ENCODE results near the gene PIK3CG. TPM values are rescaled to one million over a fixed set of nuclear protein-coding genes. Genes with fewer than 3 reads are reported as not detected.

PIK3CG gene
- 10 to 100 TPM; 26.8 to 27.0 TPM for total RNA-seq

DNA sequence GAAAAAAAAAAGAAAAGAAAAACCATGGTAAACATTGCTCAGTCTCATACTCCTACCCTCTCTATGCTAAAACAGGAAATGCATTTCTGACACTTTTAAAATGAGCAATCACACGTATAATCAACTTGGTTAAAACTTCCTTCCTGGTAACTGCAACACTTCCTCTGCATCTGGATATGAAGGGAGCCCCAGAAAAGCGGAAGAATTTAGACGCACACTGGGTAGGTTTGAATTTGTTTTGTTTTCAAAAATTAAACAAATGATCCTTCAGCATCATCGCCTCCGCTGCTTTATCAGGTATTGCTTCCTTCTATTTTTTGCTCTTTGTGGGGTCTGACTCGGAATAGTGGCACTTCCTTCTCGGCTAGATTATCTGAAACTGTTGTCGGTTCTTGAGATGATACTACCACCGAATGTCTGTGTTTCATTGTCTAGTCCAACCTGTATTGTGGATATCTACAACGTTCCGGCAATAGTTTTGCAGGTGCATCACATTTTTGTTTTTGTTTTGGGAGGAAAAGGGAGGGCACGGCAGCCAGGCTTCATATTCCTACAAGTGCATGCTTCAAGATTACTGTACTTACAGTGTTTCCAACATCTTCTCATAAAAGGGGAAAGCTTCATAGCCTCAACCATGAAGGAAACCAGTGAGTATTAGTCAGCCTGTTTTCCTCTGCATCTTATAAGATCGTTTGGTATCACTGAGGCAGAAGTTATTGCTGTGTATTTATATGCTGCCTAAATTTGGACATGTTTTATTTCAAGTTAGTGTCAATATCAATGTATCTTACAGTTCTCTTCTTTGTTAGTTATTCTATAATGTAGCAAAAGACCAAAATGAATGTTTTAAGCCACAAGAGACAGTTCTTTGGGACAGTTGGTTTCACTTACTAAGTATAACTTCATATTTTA lies at the start of gene PIK3CG:
Gene PIK3CG (plus strand): TSS at position 153 of the 912 bp plus-strand sequence. CDS start 2,280 bp downstream, outside the sequence.
- peaks cover 40% of the 10 kb centered on the region for H3K36me3 Mint-ChIP-seq (ENCODE audit: low read depth)
- peaks cover 4% of the 10 kb centered on the region for H3K9me3 Mint-ChIP-seq
- DNase-seq, result peak; percentile 27
- H3K4me3 Mint-ChIP-seq, result peak within 1 kb of the TSS; percentile 91
- H3K27ac Mint-ChIP-seq, result peak within 1 kb of the TSS; percentile 95
- TF ChIP-seq, protein P1, sequence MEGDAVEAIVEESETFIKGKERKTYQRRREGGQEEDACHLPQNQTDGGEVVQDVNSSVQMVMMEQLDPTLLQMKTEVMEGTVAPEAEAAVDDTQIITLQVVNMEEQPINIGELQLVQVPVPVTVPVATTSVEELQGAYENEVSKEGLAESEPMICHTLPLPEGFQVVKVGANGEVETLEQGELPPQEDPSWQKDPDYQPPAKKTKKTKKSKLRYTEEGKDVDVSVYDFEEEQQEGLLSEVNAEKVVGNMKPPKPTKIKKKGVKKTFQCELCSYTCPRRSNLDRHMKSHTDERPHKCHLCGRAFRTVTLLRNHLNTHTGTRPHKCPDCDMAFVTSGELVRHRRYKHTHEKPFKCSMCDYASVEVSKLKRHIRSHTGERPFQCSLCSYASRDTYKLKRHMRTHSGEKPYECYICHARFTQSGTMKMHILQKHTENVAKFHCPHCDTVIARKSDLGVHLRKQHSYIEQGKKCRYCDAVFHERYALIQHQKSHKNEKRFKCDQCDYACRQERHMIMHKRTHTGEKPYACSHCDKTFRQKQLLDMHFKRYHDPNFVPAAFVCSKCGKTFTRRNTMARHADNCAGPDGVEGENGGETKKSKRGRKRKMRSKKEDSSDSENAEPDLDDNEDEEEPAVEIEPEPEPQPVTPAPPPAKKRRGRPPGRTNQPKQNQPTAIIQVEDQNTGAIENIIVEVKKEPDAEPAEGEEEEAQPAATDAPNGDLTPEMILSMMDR (IDR thresholded peaks at IDR 0.05), result no peak
- ChIA-PET CTCF (interaction anchor here (0.6 to 1.2 kb wide), 2 partner anchors 54 to 1334 kb away, joined by 3 read pairs; no protein-coding TSS in a partner anchor), POLR2A (interaction anchor here (1.5 kb wide), 1 partner anchor 304 kb away, joined by 4 read pairs; no protein-coding TSS in a partner anchor)
- peak; percentile 84 for ATAC-seq
- no peaks in the 10 kb centered on the region for H3K27me3 Mint-ChIP-seq
- intact Hi-C loops (cut with micrococcal nuclease), result no loop called here
- H3K4me1 Mint-ChIP-seq (ENCODE audit: low read depth), result peaks cover 69% of the 10 kb centered on the region

DNA sequence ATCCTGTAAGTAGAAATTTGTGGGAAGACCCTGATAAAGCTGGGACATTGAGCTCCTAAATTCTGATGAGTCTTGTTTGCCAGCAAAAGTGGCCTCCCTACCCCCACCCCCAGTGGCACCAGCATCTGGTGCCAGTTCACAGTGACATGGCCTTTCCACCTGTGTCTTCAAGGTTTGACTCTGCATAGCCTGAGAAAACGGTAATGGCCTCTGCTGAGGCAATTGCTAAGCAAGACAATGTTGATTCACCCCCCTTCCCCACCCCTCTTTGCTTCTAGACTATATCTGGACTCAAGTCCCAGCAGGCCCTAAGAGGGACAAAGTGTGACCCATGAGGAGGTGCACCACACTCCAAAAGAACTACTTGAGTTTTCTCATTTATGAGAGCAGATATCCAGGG lies 48.0 kb upstream of the PIK3CG start:
- ATAC-seq (no peak), DNase-seq (no peak)
- Mint-ChIP-seq H3K9me3 (no peaks in the 10 kb centered on the region), H3K27ac (no peak overlapping the region), H3K4me3 (no peak overlapping the region), H3K4me1 (ENCODE audit: low read depth) (peaks cover 1% of the 10 kb centered on the region), H3K36me3 (ENCODE audit: low read depth) (no peaks in the 10 kb centered on the region), H3K27me3 (no peaks in the 10 kb centered on the region)
- CTCF ChIA-PET, result no interaction called here
- TF ChIP-seq, protein P1 (IDR thresholded peaks at IDR 0.05), result no peak
- POLR2A ChIA-PET, result no interaction called here
- intact Hi-C loops (cut with micrococcal nuclease), result no loop called here

DNA sequence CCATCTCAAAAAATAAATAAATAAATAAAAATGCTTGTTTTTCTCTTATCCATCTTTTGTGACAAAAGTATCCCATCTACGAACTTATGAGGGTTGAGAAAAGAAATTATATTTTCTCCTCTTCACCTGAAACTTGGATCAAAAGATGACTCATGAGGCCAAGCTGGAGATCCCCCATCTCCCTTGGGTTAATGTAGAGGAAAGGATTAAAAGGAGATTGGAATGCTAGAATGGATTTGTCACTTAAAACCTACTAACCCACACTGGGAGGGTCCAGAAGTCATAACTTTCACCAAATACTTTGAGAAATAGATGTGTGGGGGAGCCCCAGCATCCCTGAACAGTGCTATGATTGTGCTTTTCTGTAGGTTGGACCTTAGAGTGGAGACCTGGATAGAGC lies 46.3 kb upstream of the PIK3CG start:
- intact Hi-C loops (cut with micrococcal nuclease), result no loop called here
- Mint-ChIP-seq H3K4me1 (ENCODE audit: low read depth) (no peaks in the 10 kb centered on the region), H3K4me3 (no peak overlapping the region), H3K27ac (no peak overlapping the region), H3K36me3 (ENCODE audit: low read depth) (no peaks in the 10 kb centered on the region), H3K27me3 (no peaks in the 10 kb centered on the region), H3K9me3 (no peaks in the 10 kb centered on the region)
- POLR2A ChIA-PET, result no interaction called here
- CTCF ChIA-PET, result interaction anchor here (0.7 to 1.0 kb wide), 2 partner anchors 9 to 21 kb away, joined by 3 read pairs; no protein-coding TSS in a partner anchor
- no peak for DNase-seq
- TF ChIP-seq, protein P1 (IDR thresholded peaks at IDR 0.05), result no peak
- no peak for ATAC-seq

DNA sequence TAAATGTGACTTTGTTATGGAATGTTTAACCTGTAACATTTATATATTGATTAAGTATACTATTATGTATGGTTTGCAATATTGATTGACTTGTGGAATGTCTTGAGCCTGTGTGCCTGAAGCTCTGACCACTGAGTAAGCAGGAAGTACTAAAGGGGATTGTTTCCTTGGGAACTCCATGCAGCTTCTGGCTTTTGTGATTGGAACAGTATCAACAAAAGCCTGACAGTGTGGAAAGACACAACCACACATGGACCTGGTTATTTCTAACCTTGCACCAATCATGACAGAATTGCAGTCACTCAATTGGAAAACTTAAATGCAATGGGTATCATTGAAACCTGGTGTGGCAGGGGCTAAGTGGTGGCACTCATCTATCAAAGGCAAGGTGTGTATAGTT lies 45.5 kb upstream of the PIK3CG start:
- Mint-ChIP-seq H3K4me1 (ENCODE audit: low read depth) (no peaks in the 10 kb centered on the region), H3K9me3 (no peaks in the 10 kb centered on the region), H3K36me3 (ENCODE audit: low read depth) (no peaks in the 10 kb centered on the region), H3K4me3 (no peak overlapping the region), H3K27me3 (no peaks in the 10 kb centered on the region), H3K27ac (no peak overlapping the region)
- TF ChIP-seq, protein P1 (IDR thresholded peaks at IDR 0.05), result no peak
- ChIA-PET POLR2A (interaction anchor here (1.0 kb wide), 1 partner anchor 12 kb away, joined by 3 read pairs; no protein-coding TSS in a partner anchor), CTCF (interaction anchor here (1.0 to 1.4 kb wide), 3 partner anchors 9 to 582 kb away, joined by 3 read pairs; no protein-coding TSS in a partner anchor)
- intact Hi-C loops (cut with micrococcal nuclease), result no loop called here
- DNase-seq (no peak), ATAC-seq (no peak)

Measured in activated CD8-positive, alpha-beta T cell treated with anti-CD3 and anti-CD28 coated beads for 36 hours (primary cell).